HL-60 (cell line): ENCODE results near the gene EIF4E2.

Source experiments
- DNase-seq, 2 experiments: peaks; one replicate each; pipeline ENCODE4 v3.0.0-alpha.2; 2010 to 2020; ENCODE audit warnings: low read depth in 1 of 2, low spot score in 1 of 2
- H3K27ac ChIP-seq: fragments of 250-450 bp; sonication (Bioruptor Pico); replicated peaks from 2 replicates; pipeline ENCODE4 v1.5.1; 2020; ENCODE audit warnings: mild to moderate bottlenecking, moderate library complexity
- H3K27me3 ChIP-seq: fragments of 250-450 bp; sonication (Bioruptor Pico); 2 replicates; pipeline ENCODE4 v1.5.1; 2021; ENCODE audit warnings: mild to moderate bottlenecking, moderate library complexity; ENCODE audit not compliant: insufficient read depth, poor library complexity, severe bottlenecking
- H3K4me3 ChIP-seq: replicated peaks from 2 replicates; pipeline ENCODE4 v1.5.1; 2011; ENCODE audit warnings: mild to moderate bottlenecking, control low read depth, low read length; ENCODE audit not compliant: insufficient read depth
- CTCF ChIP-seq: IDR thresholded peaks from one replicate; pipeline ENCODE4 v1.5.1; 2011; ENCODE audit warnings: low read length, control low read depth, inconsistent platforms; ENCODE audit not compliant: insufficient read depth
- GABPA ChIP-seq: IDR thresholded peaks from 2 replicates; pipeline ENCODE4 v1.6.1; 2012; ENCODE audit warnings: low read depth
- POLR2AphosphoS5 ChIP-seq: IDR thresholded peaks from 2 replicates; pipeline ENCODE4 v1.6.1; 2012; ENCODE audit warnings: low read depth
- REST ChIP-seq: IDR thresholded peaks from 2 replicates; pipeline ENCODE4 v1.6.1; 2012; ENCODE audit warnings: low read depth; ENCODE audit not compliant: insufficient replicate concordance
- SPI1 ChIP-seq: IDR thresholded peaks from 2 replicates; pipeline ENCODE4 v1.6.1; 2012; ENCODE audit warnings: low read depth, mild to moderate bottlenecking, borderline replicate concordance

Gene EIF4E2

GRCh38 chr2:232573771-232574435, 23.4 kb downstream of the EIF4E2 start:
- no peak for DNase-seq
- TF ChIP-seq CTCF (no peak), SPI1 (no peak), POLR2AphosphoS5 (no peak), GABPA (no peak), REST (no peak)
- H3K4me3 ChIP-seq: no peak overlapping the region
- H3K27me3 ChIP-seq: no peaks in the 10 kb centered on the region
- H3K27ac ChIP-seq: no peak overlapping the region

GRCh38 chr2:232574674-232575403, 24.4 kb downstream of the EIF4E2 start:
- Histone ChIP-seq H3K27me3 (no peaks in the 10 kb centered on the region), H3K4me3 (no peak overlapping the region), H3K27ac (no peak overlapping the region)
- TF ChIP-seq POLR2AphosphoS5: no peak
- no peak for TF ChIP-seq CTCF
- TF ChIP-seq GABPA: no peak
- no peak for TF ChIP-seq SPI1
- no peak for TF ChIP-seq REST
- DNase-seq: no peak

GRCh38 chr2:232575404-232575746, 24.9 kb downstream of the EIF4E2 start:
- H3K4me3 ChIP-seq: no peak overlapping the region
- DNase-seq: no peak
- TF ChIP-seq POLR2AphosphoS5 (no peak), CTCF (no peak), REST (no peak), SPI1 (no peak), GABPA (no peak)
- H3K27ac ChIP-seq: no peak overlapping the region
- H3K27me3 ChIP-seq: no peaks in the 10 kb centered on the region
